ENCODE measurements around the gene MACF1.

- TF ChIP-seq CTCF (conservative IDR thresholded peaks at IDR 0.05; ENCODE audit: low read depth, low read length): no peak
- no peak for TF ChIP-seq EZH2phosphoT487 (IDR thresholded peaks at IDR 0.05; ENCODE audit: borderline replicate concordance, low read length)
- no peak for TF ChIP-seq EZH2 (IDR thresholded peaks at IDR 0.05; ENCODE audit: low read length, unreplicated experiment)
Measured at GRCh38 chr1:39178541-39179431, 25.7 kb upstream of the MACF1 start.

All from PC-3 (cell line).